ENCODE data around the gene STK39.
"Not testable (repeated sequence)": the region's sequence is repeated elsewhere in the genome, so short reads cannot be mapped to it uniquely, and the experiment has no call there.

The STK39 gene

GRCh38 chr2:168049609-168050008 lies 197.8 kb downstream of the STK39 start:
- no peak for TF ChIP-seq CTCF (conservative IDR thresholded peaks at IDR 0.05)
- no peak for TF ChIP-seq ZFX (IDR thresholded peaks at IDR 0.05)
- no peak overlapping the region for H3K27ac ChIP-seq

GRCh38 chr2:168047091-168047690 lies 200.2 kb downstream of the STK39 start:
- TF ChIP-seq CTCF (conservative IDR thresholded peaks at IDR 0.05) (no peak), ZFX (IDR thresholded peaks at IDR 0.05) (no peak)
- H3K27ac ChIP-seq, result no peak overlapping the region

- no peak for TF ChIP-seq ZFX (IDR thresholded peaks at IDR 0.05)
- TF ChIP-seq CTCF (conservative IDR thresholded peaks at IDR 0.05), result no peak
These were observed 202.8 kb downstream of the STK39 start for GRCh38 chr2:168044579-168044978.

GRCh38 chr2:168044176-168044575 lies 203.2 kb downstream of the STK39 start:
- TF ChIP-seq CTCF (conservative IDR thresholded peaks at IDR 0.05), result no peak
- no peak for TF ChIP-seq ZFX (IDR thresholded peaks at IDR 0.05)
- H3K27ac ChIP-seq, result no peak overlapping the region

More at GRCh38 chr2:168044579-168044978, 202.8 kb downstream of the STK39 start:
- no peak overlapping the region for H3K27ac ChIP-seq

- not testable (repeated sequence) for H3K27ac ChIP-seq
These were observed 205.1 kb downstream of the STK39 start for GRCh38 chr2:168042127-168042824.

GRCh38 chr2:168039881-168040280 lies 207.5 kb downstream of the STK39 start:
- H3K27ac ChIP-seq, result no peak overlapping the region
- TF ChIP-seq ZFX (IDR thresholded peaks at IDR 0.05) (no peak), CTCF (conservative IDR thresholded peaks at IDR 0.05) (no peak)

- no peak overlapping the region for H3K27ac ChIP-seq
- TF ChIP-seq CTCF (conservative IDR thresholded peaks at IDR 0.05) (no peak), ZFX (IDR thresholded peaks at IDR 0.05) (no peak)
These were observed 209.6 kb downstream of the STK39 start for GRCh38 chr2:168037778-168038177.

- TF ChIP-seq ZFX (IDR thresholded peaks at IDR 0.05) (no peak), CTCF (conservative IDR thresholded peaks at IDR 0.05) (no peak)
- H3K27ac ChIP-seq, result no peak overlapping the region
These were observed 211.9 kb downstream of the STK39 start for GRCh38 chr2:168035458-168035857.

Measured in C4-2B (cell line).